Measurements from ENCODE around the gene GRID1. TPM values are rescaled to one million over a fixed set of nuclear protein-coding genes. Genes with fewer than 3 reads are reported as not detected.

Gene GRID1
- total RNA-seq, 3 donors from 2014 or later: 0.61 to 1.9 (median 0.87) TPM

GRCh38 chr10:86130737-86131475 lies 235.7 kb downstream of the GRID1 start:
- Histone ChIP-seq H3K4me3 (no peak overlapping the region), H3K9me3 (no peaks in the 10 kb centered on the region), H3K4me1 (ENCODE audit: low read depth) (no peaks in the 10 kb centered on the region), H3K36me3 (ENCODE audit: low read depth) (no peaks in the 10 kb centered on the region)
- intact Hi-C loops (cut with DNase I, micrococcal nuclease): no loop called here
- no peak for ATAC-seq
- no peak for DNase-seq
- TF ChIP-seq CTCF (IDR thresholded peaks at IDR 0.05): no peak

GRCh38 chr10:86130041-86130440 lies 236.6 kb downstream of the GRID1 start:
- TF ChIP-seq CTCF (IDR thresholded peaks at IDR 0.05): no peak
- no peak overlapping the region for H3K4me3 ChIP-seq
- no peaks in the 10 kb centered on the region for H3K4me1 ChIP-seq (ENCODE audit: low read depth)
- intact Hi-C loops (cut with DNase I, micrococcal nuclease): no loop called here
- H3K36me3 ChIP-seq (ENCODE audit: low read depth): no peaks in the 10 kb centered on the region
- no peaks in the 10 kb centered on the region for H3K9me3 ChIP-seq
- no peak for ATAC-seq
- DNase-seq: no peak

- no peak for ATAC-seq
- H3K4me1 ChIP-seq (ENCODE audit: low read depth): no peaks in the 10 kb centered on the region
- no peaks in the 10 kb centered on the region for H3K36me3 ChIP-seq (ENCODE audit: low read depth)
- DNase-seq: no peak
- H3K9me3 ChIP-seq: no peaks in the 10 kb centered on the region
- H3K4me3 ChIP-seq: no peak overlapping the region
- intact Hi-C loops (cut with DNase I, micrococcal nuclease): no loop called here
- TF ChIP-seq CTCF (IDR thresholded peaks at IDR 0.05): no peak
Observed at GRCh38 chr10:86128360-86128759, 238.2 kb downstream of the GRID1 start.

- TF ChIP-seq CTCF (IDR thresholded peaks at IDR 0.05): no peak
- no peaks in the 10 kb centered on the region for H3K9me3 ChIP-seq
- no peak for ATAC-seq
- H3K4me1 ChIP-seq (ENCODE audit: low read depth): no peaks in the 10 kb centered on the region
- intact Hi-C loops (cut with DNase I, micrococcal nuclease): no loop called here
- H3K4me3 ChIP-seq: no peak overlapping the region
- no peaks in the 10 kb centered on the region for H3K36me3 ChIP-seq (ENCODE audit: low read depth)
- no peak for DNase-seq
Observed at GRCh38 chr10:86127274-86127819, 239.2 kb downstream of the GRID1 start.

GRCh38 chr10:86124734-86125133 lies 241.9 kb downstream of the GRID1 start:
- ATAC-seq: no peak
- no peak overlapping the region for H3K4me3 ChIP-seq
- intact Hi-C loops (cut with DNase I, micrococcal nuclease): no loop called here
- no peak for TF ChIP-seq CTCF (IDR thresholded peaks at IDR 0.05)
- no peaks in the 10 kb centered on the region for H3K36me3 ChIP-seq (ENCODE audit: low read depth)
- no peaks in the 10 kb centered on the region for H3K4me1 ChIP-seq (ENCODE audit: low read depth)
- no peak for DNase-seq
- no peaks in the 10 kb centered on the region for H3K9me3 ChIP-seq
